ENCODE data around the gene DENND1B.

The DENND1B gene

DNA sequence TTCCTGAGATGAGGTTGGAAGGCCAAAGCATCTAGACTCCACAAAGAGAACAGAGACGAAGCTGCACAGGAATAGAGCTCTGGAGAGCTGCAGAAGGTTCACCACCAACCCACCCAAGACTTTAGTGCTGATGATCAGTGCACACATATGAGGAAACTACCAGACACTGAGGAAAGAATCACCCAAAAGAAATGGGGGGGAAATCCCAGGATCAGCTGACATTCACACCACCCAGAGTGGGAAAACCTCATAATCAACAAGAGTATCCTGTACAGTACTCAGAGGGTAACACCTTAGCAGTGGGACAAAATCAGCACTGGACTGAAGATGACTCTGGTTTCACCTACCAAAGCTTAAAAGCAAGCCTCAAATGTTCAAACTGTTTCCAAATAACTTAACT lies 36.4 kb downstream of the DENND1B start:
- CTCF ChIA-PET = interaction anchor here (0.8 kb wide), 1 partner anchor 10 kb away, joined by 3 read pairs; no protein-coding TSS in a partner anchor
- POLR2A ChIA-PET = no interaction called here

DNA sequence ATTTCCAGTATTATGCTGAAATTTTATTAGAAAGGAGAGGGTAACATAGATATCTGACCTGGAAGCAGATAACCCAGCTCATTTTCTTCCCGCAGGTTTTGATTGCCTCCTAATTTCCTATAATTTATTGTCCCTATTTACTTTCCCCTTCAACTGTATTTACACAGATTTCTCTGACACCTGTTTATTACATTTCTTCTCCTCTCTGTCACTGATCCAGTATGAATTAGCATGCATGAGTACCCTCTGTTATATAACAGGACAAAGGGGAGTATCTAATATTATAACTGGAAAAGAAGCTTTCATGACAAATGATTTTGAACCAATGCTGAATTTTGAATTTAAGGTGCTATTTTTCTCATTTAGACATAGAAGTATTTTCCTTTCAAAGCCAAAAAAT lies 37.4 kb downstream of the DENND1B start:
- no peaks in the 10 kb centered on the region for H3K36me3 ChIP-seq (ENCODE audit: control insufficient read depth in 2 of 2, insufficient read depth in 1 of 2, low read length in 2 of 2)
- peaks cover 13% of the 10 kb centered on the region; the same call in 1 of the 2 replicates for H3K4me1 ChIP-seq (ENCODE audit: control insufficient read depth, insufficient read depth, low read length)
- ChIA-PET CTCF (interaction anchor here (0.8 kb wide), 1 partner anchor 11 kb away, joined by 3 read pairs; no protein-coding TSS in a partner anchor), POLR2A (no interaction called here)
- TF ChIP-seq, protein P1, sequence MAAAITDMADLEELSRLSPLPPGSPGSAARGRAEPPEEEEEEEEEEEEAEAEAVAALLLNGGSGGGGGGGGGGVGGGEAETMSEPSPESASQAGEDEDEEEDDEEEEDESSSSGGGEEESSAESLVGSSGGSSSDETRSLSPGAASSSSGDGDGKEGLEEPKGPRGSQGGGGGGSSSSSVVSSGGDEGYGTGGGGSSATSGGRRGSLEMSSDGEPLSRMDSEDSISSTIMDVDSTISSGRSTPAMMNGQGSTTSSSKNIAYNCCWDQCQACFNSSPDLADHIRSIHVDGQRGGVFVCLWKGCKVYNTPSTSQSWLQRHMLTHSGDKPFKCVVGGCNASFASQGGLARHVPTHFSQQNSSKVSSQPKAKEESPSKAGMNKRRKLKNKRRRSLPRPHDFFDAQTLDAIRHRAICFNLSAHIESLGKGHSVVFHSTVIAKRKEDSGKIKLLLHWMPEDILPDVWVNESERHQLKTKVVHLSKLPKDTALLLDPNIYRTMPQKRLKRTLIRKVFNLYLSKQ (tag by site-specific recombination; IDR thresholded peaks at IDR 0.05; ENCODE audit: borderline replicate concordance) = no peak
- TF ChIP-seq ZNF133 (tag by site-specific recombination; IDR thresholded peaks at IDR 0.05) = no peak
- TF ChIP-seq, protein P2, sequence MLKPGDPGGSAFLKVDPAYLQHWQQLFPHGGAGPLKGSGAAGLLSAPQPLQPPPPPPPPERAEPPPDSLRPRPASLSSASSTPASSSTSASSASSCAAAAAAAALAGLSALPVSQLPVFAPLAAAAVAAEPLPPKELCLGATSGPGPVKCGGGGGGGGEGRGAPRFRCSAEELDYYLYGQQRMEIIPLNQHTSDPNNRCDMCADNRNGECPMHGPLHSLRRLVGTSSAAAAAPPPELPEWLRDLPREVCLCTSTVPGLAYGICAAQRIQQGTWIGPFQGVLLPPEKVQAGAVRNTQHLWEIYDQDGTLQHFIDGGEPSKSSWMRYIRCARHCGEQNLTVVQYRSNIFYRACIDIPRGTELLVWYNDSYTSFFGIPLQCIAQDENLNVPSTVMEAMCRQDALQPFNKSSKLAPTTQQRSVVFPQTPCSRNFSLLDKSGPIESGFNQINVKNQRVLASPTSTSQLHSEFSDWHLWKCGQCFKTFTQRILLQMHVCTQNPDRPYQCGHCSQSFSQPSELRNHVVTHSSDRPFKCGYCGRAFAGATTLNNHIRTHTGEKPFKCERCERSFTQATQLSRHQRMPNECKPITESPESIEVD (tag by site-specific recombination; IDR thresholded peaks at IDR 0.05) = 0 out of 2 replicates have a peak, but pooled peaks have one; percentile 18
- TF ChIP-seq, protein P3, sequence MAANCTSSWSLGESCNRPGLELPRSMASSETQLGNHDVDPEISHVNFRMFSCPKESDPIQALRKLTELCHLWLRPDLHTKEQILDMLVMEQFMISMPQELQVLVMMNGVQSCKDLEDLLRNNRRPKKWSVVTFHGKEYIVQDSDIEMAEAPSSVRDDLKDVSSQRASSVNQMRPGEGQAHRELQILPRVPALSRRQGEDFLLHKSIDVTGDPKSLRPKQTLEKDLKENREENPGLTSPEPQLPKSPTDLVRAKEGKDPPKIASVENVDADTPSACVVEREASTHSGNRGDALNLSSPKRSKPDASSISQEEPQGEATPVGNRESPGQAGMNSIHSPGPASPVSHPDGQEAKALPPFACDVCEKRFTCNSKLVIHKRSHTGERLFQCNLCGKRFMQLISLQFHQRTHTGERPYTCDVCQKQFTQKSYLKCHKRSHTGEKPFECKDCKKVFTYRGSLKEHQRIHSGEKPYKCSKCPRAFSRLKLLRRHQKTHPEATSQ (tag by site-specific recombination; IDR thresholded peaks at IDR 0.05) = no peak
- no peak for TF ChIP-seq ZNF24 (tag by site-specific recombination; IDR thresholded peaks at IDR 0.05)
- no peak for TF ChIP-seq ZNF658 (tag by site-specific recombination; IDR thresholded peaks at IDR 0.05)
- TF ChIP-seq ZNF514 (tag by site-specific recombination; IDR thresholded peaks at IDR 0.05) = no peak
- no peaks in the 10 kb centered on the region for H3K9me3 ChIP-seq (ENCODE audit: control insufficient read depth, insufficient read depth, low read depth, low read length)
- no peak overlapping the region for H3K27ac ChIP-seq (ENCODE audit: extremely low read depth, low read depth, low read length)
- no peak overlapping the region for H3K4me3 ChIP-seq (ENCODE audit: low read depth, low read length)

More for the DNA sequence above, 36.4 kb downstream of the DENND1B start:
- H3K4me3 ChIP-seq (ENCODE audit: low read depth, low read length) = no peak overlapping the region
- H3K27ac ChIP-seq (ENCODE audit: extremely low read depth, low read depth, low read length) = no peak overlapping the region
- no peaks in the 10 kb centered on the region for H3K9me3 ChIP-seq (ENCODE audit: control insufficient read depth, insufficient read depth, low read depth, low read length)
- peaks cover 13% of the 10 kb centered on the region; the same call in 1 of the 2 replicates for H3K4me1 ChIP-seq (ENCODE audit: control insufficient read depth, insufficient read depth, low read length)
- TF ChIP-seq, protein P4, sequence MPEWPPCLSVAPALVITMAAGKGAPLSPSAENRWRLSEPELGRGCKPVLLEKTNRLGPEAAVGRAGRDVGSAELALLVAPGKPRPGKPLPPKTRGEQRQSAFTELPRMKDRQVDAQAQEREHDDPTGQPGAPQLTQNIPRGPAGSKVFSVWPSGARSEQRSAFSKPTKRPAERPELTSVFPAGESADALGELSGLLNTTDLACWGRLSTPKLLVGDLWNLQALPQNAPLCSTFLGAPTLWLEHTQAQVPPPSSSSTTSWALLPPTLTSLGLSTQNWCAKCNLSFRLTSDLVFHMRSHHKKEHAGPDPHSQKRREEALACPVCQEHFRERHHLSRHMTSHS (tag by site-specific recombination; IDR thresholded peaks at IDR 0.05) = no peak
- no peak for TF ChIP-seq ZNF302 (tag by site-specific recombination; IDR thresholded peaks at IDR 0.05; ENCODE audit: low read depth)
- TF ChIP-seq HOXD13 (CRISPR knock-in tag; IDR thresholded peaks at IDR 0.05; ENCODE audit: borderline replicate concordance) = no peak
- no peak for TF ChIP-seq MEIS1 (CRISPR knock-in tag; IDR thresholded peaks at IDR 0.05; ENCODE audit: borderline replicate concordance)
- TF ChIP-seq BCL11B (tag by site-specific recombination; IDR thresholded peaks at IDR 0.05; ENCODE audit: low read depth) = no peak
- no peak for TF ChIP-seq KLF8 (tag by site-specific recombination; IDR thresholded peaks at IDR 0.05)
- TF ChIP-seq ZNF354C (tag by site-specific recombination; IDR thresholded peaks at IDR 0.05; ENCODE audit: borderline replicate concordance, low read depth) = no peak
- TF ChIP-seq, protein P5, sequence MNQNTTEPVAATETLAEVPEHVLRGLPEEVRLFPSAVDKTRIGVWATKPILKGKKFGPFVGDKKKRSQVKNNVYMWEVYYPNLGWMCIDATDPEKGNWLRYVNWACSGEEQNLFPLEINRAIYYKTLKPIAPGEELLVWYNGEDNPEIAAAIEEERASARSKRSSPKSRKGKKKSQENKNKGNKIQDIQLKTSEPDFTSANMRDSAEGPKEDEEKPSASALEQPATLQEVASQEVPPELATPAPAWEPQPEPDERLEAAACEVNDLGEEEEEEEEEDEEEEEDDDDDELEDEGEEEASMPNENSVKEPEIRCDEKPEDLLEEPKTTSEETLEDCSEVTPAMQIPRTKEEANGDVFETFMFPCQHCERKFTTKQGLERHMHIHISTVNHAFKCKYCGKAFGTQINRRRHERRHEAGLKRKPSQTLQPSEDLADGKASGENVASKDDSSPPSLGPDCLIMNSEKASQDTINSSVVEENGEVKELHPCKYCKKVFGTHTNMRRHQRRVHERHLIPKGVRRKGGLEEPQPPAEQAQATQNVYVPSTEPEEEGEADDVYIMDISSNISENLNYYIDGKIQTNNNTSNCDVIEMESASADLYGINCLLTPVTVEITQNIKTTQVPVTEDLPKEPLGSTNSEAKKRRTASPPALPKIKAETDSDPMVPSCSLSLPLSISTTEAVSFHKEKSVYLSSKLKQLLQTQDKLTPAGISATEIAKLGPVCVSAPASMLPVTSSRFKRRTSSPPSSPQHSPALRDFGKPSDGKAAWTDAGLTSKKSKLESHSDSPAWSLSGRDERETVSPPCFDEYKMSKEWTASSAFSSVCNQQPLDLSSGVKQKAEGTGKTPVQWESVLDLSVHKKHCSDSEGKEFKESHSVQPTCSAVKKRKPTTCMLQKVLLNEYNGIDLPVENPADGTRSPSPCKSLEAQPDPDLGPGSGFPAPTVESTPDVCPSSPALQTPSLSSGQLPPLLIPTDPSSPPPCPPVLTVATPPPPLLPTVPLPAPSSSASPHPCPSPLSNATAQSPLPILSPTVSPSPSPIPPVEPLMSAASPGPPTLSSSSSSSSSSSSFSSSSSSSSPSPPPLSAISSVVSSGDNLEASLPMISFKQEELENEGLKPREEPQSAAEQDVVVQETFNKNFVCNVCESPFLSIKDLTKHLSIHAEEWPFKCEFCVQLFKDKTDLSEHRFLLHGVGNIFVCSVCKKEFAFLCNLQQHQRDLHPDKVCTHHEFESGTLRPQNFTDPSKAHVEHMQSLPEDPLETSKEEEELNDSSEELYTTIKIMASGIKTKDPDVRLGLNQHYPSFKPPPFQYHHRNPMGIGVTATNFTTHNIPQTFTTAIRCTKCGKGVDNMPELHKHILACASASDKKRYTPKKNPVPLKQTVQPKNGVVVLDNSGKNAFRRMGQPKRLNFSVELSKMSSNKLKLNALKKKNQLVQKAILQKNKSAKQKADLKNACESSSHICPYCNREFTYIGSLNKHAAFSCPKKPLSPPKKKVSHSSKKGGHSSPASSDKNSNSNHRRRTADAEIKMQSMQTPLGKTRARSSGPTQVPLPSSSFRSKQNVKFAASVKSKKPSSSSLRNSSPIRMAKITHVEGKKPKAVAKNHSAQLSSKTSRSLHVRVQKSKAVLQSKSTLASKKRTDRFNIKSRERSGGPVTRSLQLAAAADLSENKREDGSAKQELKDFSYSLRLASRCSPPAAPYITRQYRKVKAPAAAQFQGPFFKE (tag by site-specific recombination; IDR thresholded peaks at IDR 0.05; ENCODE audit: borderline replicate concordance) = no peak
- H3K36me3 ChIP-seq (ENCODE audit: control insufficient read depth in 2 of 2, insufficient read depth in 1 of 2, low read length in 2 of 2) = no peaks in the 10 kb centered on the region
